ENCODE measurements around the gene KIF5A.
"Not testable (repeated sequence)": the region's sequence is repeated elsewhere in the genome, so short reads cannot be mapped to it uniquely, and the experiment has no call there.

GRCh38 chr12:57506541-57506940 is 43.3 kb upstream of the KIF5A start:
- not testable (repeated sequence) for TF ChIP-seq CTCF (IDR thresholded peaks at IDR 0.05; ENCODE audit: insufficient read depth, low read length, poor library complexity, severe bottlenecking); EZH2phosphoT487 (conservative IDR thresholded peaks at IDR 0.05; ENCODE audit: low read length)

Data from SU-DHL-6 (cell line).